ENCODE measurements around the gene DIS3L2.

DNA sequence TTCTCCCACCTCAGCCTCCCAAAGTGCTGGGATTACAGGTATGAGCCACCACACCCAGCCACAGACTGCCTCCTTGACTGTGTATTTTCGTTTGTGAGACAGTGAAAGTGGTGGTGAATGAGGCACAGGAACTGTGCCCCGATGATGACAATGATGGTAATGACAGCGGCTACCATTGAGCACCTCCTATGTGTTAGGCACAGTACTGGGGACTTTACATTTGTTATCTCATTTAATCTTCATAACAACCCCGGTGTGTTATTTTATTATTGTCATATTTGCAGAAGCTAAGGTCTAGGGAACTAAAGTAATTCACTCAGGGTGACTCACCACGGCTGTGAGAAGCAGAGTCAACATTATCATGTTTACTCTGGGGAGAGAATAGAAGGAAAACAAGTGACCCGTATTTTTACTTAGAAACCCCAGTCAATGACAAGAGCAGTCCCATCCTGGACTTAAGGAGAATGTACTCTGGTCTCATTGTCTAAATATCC, 339.4 kb downstream of the DIS3L2 start:
- TF ChIP-seq, protein P1, sequence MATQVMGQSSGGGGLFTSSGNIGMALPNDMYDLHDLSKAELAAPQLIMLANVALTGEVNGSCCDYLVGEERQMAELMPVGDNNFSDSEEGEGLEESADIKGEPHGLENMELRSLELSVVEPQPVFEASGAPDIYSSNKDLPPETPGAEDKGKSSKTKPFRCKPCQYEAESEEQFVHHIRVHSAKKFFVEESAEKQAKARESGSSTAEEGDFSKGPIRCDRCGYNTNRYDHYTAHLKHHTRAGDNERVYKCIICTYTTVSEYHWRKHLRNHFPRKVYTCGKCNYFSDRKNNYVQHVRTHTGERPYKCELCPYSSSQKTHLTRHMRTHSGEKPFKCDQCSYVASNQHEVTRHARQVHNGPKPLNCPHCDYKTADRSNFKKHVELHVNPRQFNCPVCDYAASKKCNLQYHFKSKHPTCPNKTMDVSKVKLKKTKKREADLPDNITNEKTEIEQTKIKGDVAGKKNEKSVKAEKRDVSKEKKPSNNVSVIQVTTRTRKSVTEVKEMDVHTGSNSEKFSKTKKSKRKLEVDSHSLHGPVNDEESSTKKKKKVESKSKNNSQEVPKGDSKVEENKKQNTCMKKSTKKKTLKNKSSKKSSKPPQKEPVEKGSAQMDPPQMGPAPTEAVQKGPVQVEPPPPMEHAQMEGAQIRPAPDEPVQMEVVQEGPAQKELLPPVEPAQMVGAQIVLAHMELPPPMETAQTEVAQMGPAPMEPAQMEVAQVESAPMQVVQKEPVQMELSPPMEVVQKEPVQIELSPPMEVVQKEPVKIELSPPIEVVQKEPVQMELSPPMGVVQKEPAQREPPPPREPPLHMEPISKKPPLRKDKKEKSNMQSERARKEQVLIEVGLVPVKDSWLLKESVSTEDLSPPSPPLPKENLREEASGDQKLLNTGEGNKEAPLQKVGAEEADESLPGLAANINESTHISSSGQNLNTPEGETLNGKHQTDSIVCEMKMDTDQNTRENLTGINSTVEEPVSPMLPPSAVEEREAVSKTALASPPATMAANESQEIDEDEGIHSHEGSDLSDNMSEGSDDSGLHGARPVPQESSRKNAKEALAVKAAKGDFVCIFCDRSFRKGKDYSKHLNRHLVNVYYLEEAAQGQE (IDR thresholded peaks at IDR 0.05; ENCODE audit: insufficient read depth in 1 of 2, low read depth in 2 of 2, low read length in 2 of 2): no peak
- no peak for TF ChIP-seq POLR2AphosphoS5 (IDR thresholded peaks at IDR 0.05; ENCODE audit: low read depth, low read length)
- TF ChIP-seq SIN3A (IDR thresholded peaks at IDR 0.05; ENCODE audit: borderline replicate concordance, insufficient read depth, low read length): no peak
- TF ChIP-seq TAF1 (IDR thresholded peaks at IDR 0.05; ENCODE audit: borderline replicate concordance, insufficient read depth, low read length): no peak

Data from PFSK-1 (cell line).